ENCODE results near the gene ADGRE1.

GRCh38 chr19:6886277-6886897 lies 992 bp upstream of the ADGRE1 start:
- no peak for TF ChIP-seq CTCF (IDR thresholded peaks at IDR 0.05)
- TF ChIP-seq EZH2 (IDR thresholded peaks at IDR 0.05): no peak

All from neural progenitor cell (in vitro differentiated cells).